ENCODE data around the gene ZBP1. TPM values are rescaled to one million over a fixed set of nuclear protein-coding genes. Genes with fewer than 3 reads are reported as not detected.

ZBP1 gene
- total RNA-seq, 1 experiment from 2014 or later: not detected

DNA sequence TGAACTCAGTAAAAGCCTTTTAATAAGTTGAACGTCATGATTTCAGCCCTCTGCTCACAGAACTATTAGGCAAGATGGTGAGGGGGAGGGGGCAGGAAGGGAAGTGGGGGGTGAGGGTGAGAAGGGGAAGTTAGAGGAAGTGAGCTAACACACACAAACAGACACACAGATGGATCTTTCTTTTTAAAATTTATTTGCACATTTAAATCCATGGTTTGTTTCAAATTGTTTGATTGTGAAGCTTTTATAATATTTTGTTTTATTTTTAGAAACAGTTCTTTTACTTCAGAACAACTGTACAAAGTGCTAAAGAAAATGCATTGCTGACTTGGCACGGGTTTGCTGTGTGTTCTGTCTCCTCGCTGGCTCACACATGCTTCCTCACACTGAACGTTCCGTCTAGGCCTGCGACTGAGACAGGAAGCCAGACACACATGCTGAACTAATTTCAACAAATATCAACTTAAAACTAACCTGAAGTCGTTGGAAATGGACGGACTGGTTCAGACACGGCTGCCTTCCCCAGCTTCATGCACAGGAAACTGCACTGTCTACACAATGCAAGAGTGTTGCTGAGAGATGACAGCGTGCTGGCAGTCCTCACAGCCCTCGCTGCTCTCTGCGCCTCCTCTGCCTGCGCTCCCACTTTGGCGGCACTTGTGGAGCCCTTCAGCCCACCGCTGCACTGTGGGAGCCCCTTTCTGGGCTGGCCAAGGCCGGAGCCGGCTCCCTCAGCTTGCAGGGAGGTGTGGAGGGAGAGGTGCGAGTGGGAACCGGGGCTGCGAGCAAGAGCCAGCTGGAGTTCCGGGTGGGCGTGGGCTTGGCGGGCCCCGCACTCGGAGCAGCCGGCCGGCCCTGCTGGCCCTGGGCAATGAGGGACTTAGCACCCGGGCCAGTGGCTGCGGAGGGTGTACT lies 8.1 kb upstream of the ZBP1 start:
- Mint-ChIP-seq H3K4me3 (ENCODE audit: unreplicated experiment) (no peak overlapping the region), H3K9me3 (ENCODE audit: unreplicated experiment) (peaks cover 14% of the 10 kb centered on the region), H3K27me3 (ENCODE audit: insufficient read depth, unreplicated experiment) (peaks cover 18% of the 10 kb centered on the region), H3K27ac (ENCODE audit: unreplicated experiment) (no peak overlapping the region), H3K4me1 (ENCODE audit: low read depth, unreplicated experiment) (no peaks in the 10 kb centered on the region), H3K36me3 (ENCODE audit: insufficient read depth, unreplicated experiment) (no peaks in the 10 kb centered on the region)
- CTCF ChIA-PET: interaction anchor here (0.6 kb wide), 1 partner anchor 34 kb away, joined by 5 read pairs; no protein-coding TSS in a partner anchor
- POLR2A ChIA-PET: no interaction called here
- Histone ChIP-seq H3K4me1 (no peaks in the 10 kb centered on the region), H3K4me3 (ENCODE audit: low read depth, low read length) (no peak overlapping the region), H3K9me3 (peaks cover 6% of the 10 kb centered on the region; the same call in 1 of the 2 replicates), H3K36me3 (ENCODE audit: control insufficient read depth, insufficient read depth, low read length) (no peaks in the 10 kb centered on the region), H3K27me3 (replicated peaks; ENCODE audit: control insufficient read depth, insufficient read depth, low read length) (no peaks in the 10 kb centered on the region)
- TF ChIP-seq, protein P1, sequence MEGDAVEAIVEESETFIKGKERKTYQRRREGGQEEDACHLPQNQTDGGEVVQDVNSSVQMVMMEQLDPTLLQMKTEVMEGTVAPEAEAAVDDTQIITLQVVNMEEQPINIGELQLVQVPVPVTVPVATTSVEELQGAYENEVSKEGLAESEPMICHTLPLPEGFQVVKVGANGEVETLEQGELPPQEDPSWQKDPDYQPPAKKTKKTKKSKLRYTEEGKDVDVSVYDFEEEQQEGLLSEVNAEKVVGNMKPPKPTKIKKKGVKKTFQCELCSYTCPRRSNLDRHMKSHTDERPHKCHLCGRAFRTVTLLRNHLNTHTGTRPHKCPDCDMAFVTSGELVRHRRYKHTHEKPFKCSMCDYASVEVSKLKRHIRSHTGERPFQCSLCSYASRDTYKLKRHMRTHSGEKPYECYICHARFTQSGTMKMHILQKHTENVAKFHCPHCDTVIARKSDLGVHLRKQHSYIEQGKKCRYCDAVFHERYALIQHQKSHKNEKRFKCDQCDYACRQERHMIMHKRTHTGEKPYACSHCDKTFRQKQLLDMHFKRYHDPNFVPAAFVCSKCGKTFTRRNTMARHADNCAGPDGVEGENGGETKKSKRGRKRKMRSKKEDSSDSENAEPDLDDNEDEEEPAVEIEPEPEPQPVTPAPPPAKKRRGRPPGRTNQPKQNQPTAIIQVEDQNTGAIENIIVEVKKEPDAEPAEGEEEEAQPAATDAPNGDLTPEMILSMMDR (IDR thresholded peaks at IDR 0.05; ENCODE audit: insufficient read depth in 1 of 2, low read depth in 1 of 2, low read length in 1 of 2, severe bottlenecking in 1 of 2, unreplicated experiment in 1 of 2): no peak
- BruUV-seq (replicated peaks): no TSS peak
- intact Hi-C loops (cut with micrococcal nuclease; ENCODE audit: unreplicated experiment): no loop called here
- peak in 1 of 2 experiments; percentile 18 for DNase-seq

DNA sequence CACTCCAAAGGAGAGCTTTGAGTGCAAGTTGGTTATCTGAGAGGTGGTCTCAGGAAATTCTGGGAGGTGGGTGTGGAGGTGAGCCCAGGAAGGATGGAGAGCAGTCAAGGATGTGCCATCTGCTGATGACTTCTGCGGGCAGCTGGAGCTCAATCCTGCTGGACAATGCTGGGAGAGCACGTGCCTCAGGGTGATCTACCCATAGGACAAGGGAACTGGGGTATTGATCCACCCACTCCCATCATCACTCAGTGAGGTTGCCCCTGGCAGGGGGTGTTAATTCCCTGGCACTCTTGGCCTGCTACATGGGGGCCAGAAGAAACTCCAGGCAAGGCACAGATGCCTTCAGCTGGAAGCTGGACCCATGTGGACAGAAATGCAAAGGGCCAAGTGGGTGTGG lies 7.1 kb upstream of the ZBP1 start:
- H3K4me3 Mint-ChIP-seq (ENCODE audit: unreplicated experiment): no peak overlapping the region
- DNase-seq: peak in 1 of 2 experiments; percentile 33
- no peaks in the 10 kb centered on the region for H3K36me3 Mint-ChIP-seq (ENCODE audit: insufficient read depth, unreplicated experiment)
- no peaks in the 10 kb centered on the region for H3K36me3 ChIP-seq (ENCODE audit: control insufficient read depth, insufficient read depth, low read length)
- H3K27me3 ChIP-seq (replicated peaks; ENCODE audit: control insufficient read depth, insufficient read depth, low read length): no peaks in the 10 kb centered on the region
- no peaks in the 10 kb centered on the region for H3K4me1 ChIP-seq
- H3K9me3 ChIP-seq: peaks cover 6% of the 10 kb centered on the region; the same call in 1 of the 2 replicates
- TF ChIP-seq, protein P1 (IDR thresholded peaks at IDR 0.05; ENCODE audit: insufficient read depth in 1 of 2, low read depth in 1 of 2, low read length in 1 of 2, severe bottlenecking in 1 of 2, unreplicated experiment in 1 of 2): no peak
- no peak overlapping the region for H3K4me3 ChIP-seq (ENCODE audit: low read depth, low read length)
- peaks cover 12% of the 10 kb centered on the region for H3K27me3 Mint-ChIP-seq (ENCODE audit: insufficient read depth, unreplicated experiment)
- H3K27ac Mint-ChIP-seq (ENCODE audit: unreplicated experiment): no peak overlapping the region
- H3K4me1 Mint-ChIP-seq (ENCODE audit: low read depth, unreplicated experiment): no peaks in the 10 kb centered on the region
- ChIA-PET CTCF (interaction anchor here (0.6 to 1.2 kb wide), 2 partner anchors 31 to 554 kb away, joined by 3 to 5 read pairs; no protein-coding TSS in a partner anchor), POLR2A (no interaction called here)
- H3K9me3 Mint-ChIP-seq (ENCODE audit: unreplicated experiment): peaks cover 14% of the 10 kb centered on the region
- BruUV-seq (replicated peaks): no TSS peak
- intact Hi-C loops (cut with micrococcal nuclease; ENCODE audit: unreplicated experiment): no loop called here

DNA sequence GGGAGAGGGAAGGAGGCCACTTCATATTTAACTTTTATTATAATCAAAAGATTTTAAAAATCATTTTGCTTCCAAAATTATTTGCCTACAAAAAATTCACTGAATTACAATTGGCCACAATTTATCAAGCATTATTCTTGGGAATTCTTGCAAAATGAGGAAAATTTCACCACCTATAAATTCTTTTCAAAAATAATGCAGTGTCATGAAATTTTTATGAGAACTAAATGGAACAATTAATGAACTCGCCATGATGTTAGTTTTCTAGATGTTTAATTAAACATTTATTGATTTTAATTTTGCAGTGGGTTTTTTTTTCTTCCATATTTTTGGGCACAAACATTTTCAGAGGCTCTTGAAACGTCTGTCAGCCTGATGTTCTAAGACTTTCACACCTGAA lies 5.8 kb upstream of the ZBP1 start:
- no TSS peak for BruUV-seq (replicated peaks)
- Mint-ChIP-seq H3K36me3 (ENCODE audit: insufficient read depth, unreplicated experiment) (no peaks in the 10 kb centered on the region), H3K4me1 (ENCODE audit: low read depth, unreplicated experiment) (no peaks in the 10 kb centered on the region), H3K4me3 (ENCODE audit: unreplicated experiment) (no peak overlapping the region), H3K9me3 (ENCODE audit: unreplicated experiment) (peaks cover 14% of the 10 kb centered on the region), H3K27me3 (ENCODE audit: insufficient read depth, unreplicated experiment) (peaks cover 9% of the 10 kb centered on the region), H3K27ac (ENCODE audit: unreplicated experiment) (no peak overlapping the region)
- ChIA-PET POLR2A (no interaction called here), CTCF (interaction anchor here (0.8 to 1.2 kb wide), 3 partner anchors 12 to 30 kb away, joined by 3 read pairs; no protein-coding TSS in a partner anchor)
- H3K9me3 ChIP-seq: peaks cover 6% of the 10 kb centered on the region; the same call in 1 of the 2 replicates
- H3K4me1 ChIP-seq: no peaks in the 10 kb centered on the region
- H3K36me3 ChIP-seq (ENCODE audit: control insufficient read depth, insufficient read depth, low read length): no peaks in the 10 kb centered on the region
- intact Hi-C loops (cut with micrococcal nuclease; ENCODE audit: unreplicated experiment): no loop called here
- TF ChIP-seq, protein P1 (IDR thresholded peaks at IDR 0.05; ENCODE audit: insufficient read depth in 1 of 2, low read depth in 1 of 2, low read length in 1 of 2, severe bottlenecking in 1 of 2, unreplicated experiment in 1 of 2): no peak
- H3K27me3 ChIP-seq (replicated peaks; ENCODE audit: control insufficient read depth, insufficient read depth, low read length): no peaks in the 10 kb centered on the region
- no peak for DNase-seq
- H3K4me3 ChIP-seq (ENCODE audit: low read depth, low read length): no peak overlapping the region
